Astrocyte (in vitro differentiated cells and primary cell): ENCODE results near the gene ATP6V0B. TPM values are rescaled to one million over a fixed set of nuclear protein-coding genes. Genes with fewer than 3 reads are reported as not detected.
A peak's percentile ranks its signal among the peaks of the same experiment; 100 is the strongest.

ENCODE experiments used
- DNase-seq: peaks from one replicate; pipeline ENCODE4 v3.0.0-alpha.2; 2010; ENCODE audit warnings: low read depth
- FAIRE-seq: peaks from 2 replicates; lab custom pipeline; 2011; peaks lifted over from hg19 to GRCh38; lab: Jason Lieb, UNC
- H2AFZ ChIP-seq: 2 replicates; pipeline ENCODE4 v1.6.0; 2012; ENCODE audit warnings: low read depth, low read length, inconsistent platforms
- H3K27ac ChIP-seq: 2 replicates; pipeline ENCODE4 v1.5.1; 2011; ENCODE audit warnings: low read depth, low read length, inconsistent platforms
- H3K27me3 ChIP-seq: 2 replicates; pipeline ENCODE4 v1.6.0; 2011; ENCODE audit warnings: low read length, inconsistent platforms; ENCODE audit not compliant: insufficient read depth
- H3K36me3 ChIP-seq: 2 replicates; pipeline ENCODE4 v1.5.1; 2011; ENCODE audit warnings: low read length, inconsistent platforms; ENCODE audit not compliant: insufficient read depth
- H3K4me1 ChIP-seq: 2 replicates; pipeline ENCODE4 v1.5.1; 2011; ENCODE audit warnings: low read length, inconsistent platforms; ENCODE audit not compliant: insufficient read depth
- H3K4me2 ChIP-seq: 2 replicates; pipeline ENCODE4 v1.6.0; 2012; ENCODE audit warnings: low read length, inconsistent platforms
- H3K4me3 ChIP-seq: 2 replicates; pipeline ENCODE4 v1.5.1; 2011; ENCODE audit warnings: low read depth, mild to moderate bottlenecking, low read length, inconsistent platforms; ENCODE audit not compliant: insufficient read depth
- H3K79me2 ChIP-seq: 2 replicates; pipeline ENCODE4 v1.6.0; 2012; ENCODE audit warnings: mild to moderate bottlenecking, low read length, inconsistent platforms; ENCODE audit not compliant: insufficient read depth
- H3K9ac ChIP-seq: 2 replicates; pipeline ENCODE4 v1.6.0; 2012; ENCODE audit warnings: mild to moderate bottlenecking, low read length, inconsistent platforms
- H3K9me3 ChIP-seq: 2 replicates; pipeline ENCODE4 v1.5.1; 2012; ENCODE audit warnings: low read depth, mild to moderate bottlenecking, low read length, inconsistent platforms; ENCODE audit not compliant: insufficient read depth
- H4K20me1 ChIP-seq: 2 replicates; pipeline ENCODE4 v1.6.0; 2012; ENCODE audit warnings: low read length, inconsistent platforms; ENCODE audit not compliant: insufficient read depth
- H3K27ac Mint-ChIP-seq: one replicate; pipeline ENCODE4 v1.8.0; 2021; ENCODE audit warnings: mild to moderate bottlenecking, mixed read lengths; ENCODE audit not compliant: unreplicated experiment
- H3K27me3 Mint-ChIP-seq: one replicate; pipeline ENCODE4 v1.8.0; 2021; ENCODE audit warnings: low read depth, mixed read lengths; ENCODE audit not compliant: unreplicated experiment
- H3K36me3 Mint-ChIP-seq: one replicate; pipeline ENCODE4 v1.8.0; 2021; ENCODE audit warnings: low read depth, mixed read lengths; ENCODE audit not compliant: unreplicated experiment
- H3K4me1 Mint-ChIP-seq: one replicate; pipeline ENCODE4 v1.8.0; 2021; ENCODE audit warnings: low read depth, mixed read lengths; ENCODE audit not compliant: unreplicated experiment
- H3K4me3 Mint-ChIP-seq: one replicate; pipeline ENCODE4 v1.8.0; 2021; ENCODE audit warnings: mild to moderate bottlenecking, moderate library complexity, mixed read lengths; ENCODE audit not compliant: unreplicated experiment
- H3K9me3 Mint-ChIP-seq: one replicate; pipeline ENCODE4 v1.8.0; 2021; ENCODE audit warnings: mild to moderate bottlenecking, mixed read lengths; ENCODE audit not compliant: unreplicated experiment
- EZH2 ChIP-seq: IDR thresholded peaks from 2 replicates; pipeline ENCODE4 v1.6.1; 2012; ENCODE audit warnings: mild to moderate bottlenecking, low read length, inconsistent platforms; ENCODE audit not compliant: insufficient read depth
- total RNA-seq: library from RNA; stranded (reverse); gene quantifications from 2 replicates; pipeline ENCODE4 v1.2.1, GENCODE V29; 2021
- TF ChIP-seq, protein P1 (sequence below): IDR thresholded peaks from 2 replicates; pipeline ENCODE4 v1.5.1; 2011; ENCODE audit warnings: low read depth, mild to moderate bottlenecking, inconsistent platforms, low read length, moderate library complexity; ENCODE audit not compliant: insufficient read depth

The ATP6V0B gene
- total RNA-seq, 1 donor from 2014 or later = 175 TPM

DNA sequence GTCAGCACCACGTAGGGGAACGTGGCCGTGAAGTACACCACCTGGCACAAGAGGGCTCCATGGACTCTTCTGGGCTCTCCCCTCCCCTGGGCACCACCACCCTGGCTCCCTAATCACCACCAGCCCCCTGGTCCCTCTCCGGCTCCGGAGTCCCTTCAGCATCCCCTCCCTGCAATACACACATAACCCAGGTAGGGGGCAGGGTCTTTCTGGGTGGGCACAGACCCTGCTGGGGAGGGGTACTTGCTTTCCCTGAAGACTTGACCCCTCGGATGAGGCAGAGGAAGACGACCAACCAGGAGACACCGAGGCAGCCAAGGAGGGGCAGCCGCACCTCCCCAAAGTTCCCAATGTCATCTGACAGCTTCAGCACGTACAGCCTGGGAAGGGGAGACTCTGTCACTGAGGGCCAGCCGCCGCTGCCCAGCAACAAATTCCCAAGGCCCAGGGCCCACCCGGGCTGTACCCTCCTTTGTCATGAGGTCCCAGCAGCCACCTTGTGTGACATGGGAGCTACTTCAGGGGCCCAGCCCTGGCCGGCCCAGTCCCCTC, 27.9 kb downstream of the ATP6V0B start:
- H3K4me2 ChIP-seq = no peak overlapping the region
- no peak overlapping the region for H3K27ac Mint-ChIP-seq
- no peak for TF ChIP-seq EZH2
- TF ChIP-seq, protein P1, sequence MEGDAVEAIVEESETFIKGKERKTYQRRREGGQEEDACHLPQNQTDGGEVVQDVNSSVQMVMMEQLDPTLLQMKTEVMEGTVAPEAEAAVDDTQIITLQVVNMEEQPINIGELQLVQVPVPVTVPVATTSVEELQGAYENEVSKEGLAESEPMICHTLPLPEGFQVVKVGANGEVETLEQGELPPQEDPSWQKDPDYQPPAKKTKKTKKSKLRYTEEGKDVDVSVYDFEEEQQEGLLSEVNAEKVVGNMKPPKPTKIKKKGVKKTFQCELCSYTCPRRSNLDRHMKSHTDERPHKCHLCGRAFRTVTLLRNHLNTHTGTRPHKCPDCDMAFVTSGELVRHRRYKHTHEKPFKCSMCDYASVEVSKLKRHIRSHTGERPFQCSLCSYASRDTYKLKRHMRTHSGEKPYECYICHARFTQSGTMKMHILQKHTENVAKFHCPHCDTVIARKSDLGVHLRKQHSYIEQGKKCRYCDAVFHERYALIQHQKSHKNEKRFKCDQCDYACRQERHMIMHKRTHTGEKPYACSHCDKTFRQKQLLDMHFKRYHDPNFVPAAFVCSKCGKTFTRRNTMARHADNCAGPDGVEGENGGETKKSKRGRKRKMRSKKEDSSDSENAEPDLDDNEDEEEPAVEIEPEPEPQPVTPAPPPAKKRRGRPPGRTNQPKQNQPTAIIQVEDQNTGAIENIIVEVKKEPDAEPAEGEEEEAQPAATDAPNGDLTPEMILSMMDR = no peak
- peaks cover 5% of the 10 kb centered on the region for H3K27me3 Mint-ChIP-seq
- H3K4me1 Mint-ChIP-seq = no peaks in the 10 kb centered on the region
- no peak overlapping the region for H3K9ac ChIP-seq
- no peaks in the 10 kb centered on the region for H3K4me1 ChIP-seq
- H3K4me3 ChIP-seq = no peak overlapping the region
- no peaks in the 10 kb centered on the region for H3K27me3 ChIP-seq
- FAIRE-seq (no peak), DNase-seq (no peak)
- no peak overlapping the region for H3K27ac ChIP-seq
- H3K36me3 ChIP-seq = no peaks in the 10 kb centered on the region
- H3K79me2 ChIP-seq = no peaks in the 10 kb centered on the region
- H3K36me3 Mint-ChIP-seq = peaks cover 29% of the 10 kb centered on the region
- no peak overlapping the region for H3K4me3 Mint-ChIP-seq
- H2AFZ ChIP-seq = no peak overlapping the region
- no peaks in the 10 kb centered on the region for H3K9me3 Mint-ChIP-seq
- no peaks in the 10 kb centered on the region for H3K9me3 ChIP-seq
- no peaks in the 10 kb centered on the region for H4K20me1 ChIP-seq

- TF ChIP-seq, protein P1 = no peak
- no peak for TF ChIP-seq EZH2
- DNase-seq (no peak), FAIRE-seq (no peak)
- Histone ChIP-seq H3K4me3 (no peak overlapping the region), H3K27ac (no peak overlapping the region), H3K79me2 (no peaks in the 10 kb centered on the region), H3K4me2 (no peak overlapping the region), H3K4me1 (no peaks in the 10 kb centered on the region), H2AFZ (no peak overlapping the region), H3K9ac (no peak overlapping the region), H3K27me3 (no peaks in the 10 kb centered on the region), H3K9me3 (no peaks in the 10 kb centered on the region), H3K36me3 (no peaks in the 10 kb centered on the region), H4K20me1 (no peaks in the 10 kb centered on the region)
- H3K27ac Mint-ChIP-seq = peak overlapping the region; percentile 69
- no peaks in the 10 kb centered on the region for H3K4me1 Mint-ChIP-seq
- H3K27me3 Mint-ChIP-seq = peaks cover 5% of the 10 kb centered on the region
- no peak overlapping the region for H3K4me3 Mint-ChIP-seq
- H3K36me3 Mint-ChIP-seq = peaks cover 12% of the 10 kb centered on the region
- H3K9me3 Mint-ChIP-seq = no peaks in the 10 kb centered on the region
Observed at GRCh38 chr1:44008259-44008658, 33.5 kb downstream of the ATP6V0B start.

GRCh38 chr1:44010935-44011471, 36.2 kb downstream of the ATP6V0B start:
- Histone ChIP-seq H3K27me3 (no peaks in the 10 kb centered on the region), H3K4me1 (no peaks in the 10 kb centered on the region), H3K4me2 (no peak overlapping the region), H3K36me3 (no peaks in the 10 kb centered on the region), H3K4me3 (no peak overlapping the region), H3K79me2 (no peaks in the 10 kb centered on the region), H3K9ac (no peak overlapping the region), H2AFZ (no peak overlapping the region), H3K27ac (no peak overlapping the region), H3K9me3 (no peaks in the 10 kb centered on the region), H4K20me1 (no peaks in the 10 kb centered on the region)
- Mint-ChIP-seq H3K36me3 (peaks cover 10% of the 10 kb centered on the region), H3K4me3 (no peak overlapping the region), H3K9me3 (no peaks in the 10 kb centered on the region), H3K4me1 (peaks cover 5% of the 10 kb centered on the region), H3K27me3 (peaks cover 5% of the 10 kb centered on the region), H3K27ac (no peak overlapping the region)
- no peak for TF ChIP-seq EZH2
- TF ChIP-seq, protein P1 = no peak
- DNase-seq = no peak
- no peak for FAIRE-seq
